ENCODE measurements around the gene TPX2. TPM values are rescaled to one million over a fixed set of nuclear protein-coding genes. Genes with fewer than 3 reads are reported as not detected.

The TPX2 gene
- total RNA-seq = 10 to 100 TPM; 78.5 to 79.1 TPM

GRCh38 chr20:31738729-31739549, at the start of gene TPX2:
TPX2 (plus strand) TSS chr20:31739290; CDS start chr20:31757477, 18,187 bp downstream.
- ChIA-PET POLR2A (interaction anchor here (0.5 to 1.3 kb wide), 2 partner anchors 15 to 24 kb away, joined by 4 to 6 read pairs; no protein-coding TSS in a partner anchor), CTCF (interaction anchor here (1.0 to 3.4 kb wide), 4 partner anchors 15 to 105 kb away, joined by 3 to 12 read pairs (median 4); no protein-coding TSS in a partner anchor)

- ChIA-PET CTCF (interaction anchor here (2.6 kb wide), 1 partner anchor 28 kb away, joined by 7 read pairs; no protein-coding TSS in a partner anchor), POLR2A (no interaction called here)
Measured at GRCh38 chr20:31690124-31690666, 48.9 kb upstream of the TPX2 start.

- ChIA-PET POLR2A (no interaction called here), CTCF (interaction anchor here (1.2 to 2.6 kb wide), 2 partner anchors 30 to 32 kb away, joined by 3 to 7 read pairs; no protein-coding TSS in a partner anchor)
Measured at GRCh38 chr20:31691646-31692275, 47.3 kb upstream of the TPX2 start.

GRCh38 chr20:31693402-31693801, 45.7 kb upstream of the TPX2 start:
- POLR2A ChIA-PET = interaction anchor here (0.6 to 1.3 kb wide), 2 partner anchors 16 to 18 kb away, joined by 3 to 10 read pairs; no protein-coding TSS in a partner anchor

GRCh38 chr20:31693987-31694661, 45.0 kb upstream of the TPX2 start:
- CTCF ChIA-PET = interaction anchor here (1.2 to 1.4 kb wide), 3 partner anchors 19 to 60 kb away, joined by 3 to 6 read pairs (median 4); no protein-coding TSS in a partner anchor
- POLR2A ChIA-PET = interaction anchor here (0.6 to 1.3 kb wide), 2 partner anchors 15 to 18 kb away, joined by 3 to 10 read pairs; no protein-coding TSS in a partner anchor

More at GRCh38 chr20:31693402-31693801, 45.7 kb upstream of the TPX2 start:
- CTCF ChIA-PET = interaction anchor here (0.6 to 1.4 kb wide), 3 partner anchors 15 to 59 kb away, joined by 3 to 6 read pairs (median 3); no protein-coding TSS in a partner anchor

GRCh38 chr20:31694842-31695593, 44.1 kb upstream of the TPX2 start:
- ChIA-PET CTCF (interaction anchor here (1.2 to 1.4 kb wide), 4 partner anchors 20 to 61 kb away, joined by 3 to 6 read pairs (median 4); no protein-coding TSS in a partner anchor), POLR2A (no interaction called here)

GRCh38 chr20:31695849-31696804, 43.0 kb upstream of the TPX2 start:
- POLR2A ChIA-PET = interaction anchor here (0.7 to 1.0 kb wide), 3 partner anchors 12 to 21 kb away, joined by 3 read pairs; no protein-coding TSS in a partner anchor
- CTCF ChIA-PET = interaction anchor here (1.1 to 1.4 kb wide), 4 partner anchors 24 to 34 kb away, joined by 3 to 4 read pairs (median 3); no protein-coding TSS in a partner anchor

- ChIA-PET POLR2A (interaction anchor here (1.0 kb wide), 1 partner anchor 37 kb away, joined by 7 read pairs; no protein-coding TSS in a partner anchor), CTCF (interaction anchor here (0.6 to 1.9 kb wide), 4 partner anchors 24 to 167 kb away, joined by 3 to 5 read pairs (median 3); partner anchors contain the start of gene BCL2L1)
Measured at GRCh38 chr20:31698243-31698802, 40.8 kb upstream of the TPX2 start.

GRCh38 chr20:31698803-31699718, 40.0 kb upstream of the TPX2 start:
- ChIA-PET CTCF (interaction anchor here (0.6 to 1.9 kb wide), 4 partner anchors 17 to 25 kb away, joined by 3 to 5 read pairs (median 4); partner anchors contain the start of gene BCL2L1), POLR2A (interaction anchor here (0.7 to 1.7 kb wide), 3 partner anchors 13 to 37 kb away, joined by 3 to 12 read pairs (median 7); partner anchors contain the start of gene BCL2L1)

- CTCF ChIA-PET = interaction anchor here (1.2 to 1.9 kb wide), 3 partner anchors 16 to 24 kb away, joined by 4 to 5 read pairs (median 4); partner anchors contain the start of gene BCL2L1
- POLR2A ChIA-PET = interaction anchor here (0.7 to 1.7 kb wide), 2 partner anchors 14 to 23 kb away, joined by 3 to 12 read pairs; partner anchors contain the start of gene BCL2L1
Measured at GRCh38 chr20:31699801-31700728, 39.0 kb upstream of the TPX2 start.

GRCh38 chr20:31700747-31701146, 38.3 kb upstream of the TPX2 start:
- ChIA-PET POLR2A (no interaction called here), CTCF (interaction anchor here (1.2 kb wide), 1 partner anchor 23 kb away, joined by 4 read pairs; no protein-coding TSS in a partner anchor)

- CTCF ChIA-PET = no interaction called here
- POLR2A ChIA-PET = no interaction called here
Measured at GRCh38 chr20:31701591-31701990, 37.5 kb upstream of the TPX2 start.

GRCh38 chr20:31704225-31705119, 34.6 kb upstream of the TPX2 start:
- ChIA-PET POLR2A (interaction anchor here (0.5 kb wide), 2 partner anchors 33 to 53 kb away, joined by 3 read pairs; no protein-coding TSS in a partner anchor), CTCF (interaction anchor here (3.2 kb wide), 1 partner anchor 12 kb away, joined by 9 read pairs; no protein-coding TSS in a partner anchor)
